ENCODE measurements around the gene CRABP2. TPM values are rescaled to one million over a fixed set of nuclear protein-coding genes. Genes with fewer than 3 reads are reported as not detected.

The CRABP2 gene
- total RNA-seq, 1 donor from 2014 or later = 1.7 TPM

DNA sequence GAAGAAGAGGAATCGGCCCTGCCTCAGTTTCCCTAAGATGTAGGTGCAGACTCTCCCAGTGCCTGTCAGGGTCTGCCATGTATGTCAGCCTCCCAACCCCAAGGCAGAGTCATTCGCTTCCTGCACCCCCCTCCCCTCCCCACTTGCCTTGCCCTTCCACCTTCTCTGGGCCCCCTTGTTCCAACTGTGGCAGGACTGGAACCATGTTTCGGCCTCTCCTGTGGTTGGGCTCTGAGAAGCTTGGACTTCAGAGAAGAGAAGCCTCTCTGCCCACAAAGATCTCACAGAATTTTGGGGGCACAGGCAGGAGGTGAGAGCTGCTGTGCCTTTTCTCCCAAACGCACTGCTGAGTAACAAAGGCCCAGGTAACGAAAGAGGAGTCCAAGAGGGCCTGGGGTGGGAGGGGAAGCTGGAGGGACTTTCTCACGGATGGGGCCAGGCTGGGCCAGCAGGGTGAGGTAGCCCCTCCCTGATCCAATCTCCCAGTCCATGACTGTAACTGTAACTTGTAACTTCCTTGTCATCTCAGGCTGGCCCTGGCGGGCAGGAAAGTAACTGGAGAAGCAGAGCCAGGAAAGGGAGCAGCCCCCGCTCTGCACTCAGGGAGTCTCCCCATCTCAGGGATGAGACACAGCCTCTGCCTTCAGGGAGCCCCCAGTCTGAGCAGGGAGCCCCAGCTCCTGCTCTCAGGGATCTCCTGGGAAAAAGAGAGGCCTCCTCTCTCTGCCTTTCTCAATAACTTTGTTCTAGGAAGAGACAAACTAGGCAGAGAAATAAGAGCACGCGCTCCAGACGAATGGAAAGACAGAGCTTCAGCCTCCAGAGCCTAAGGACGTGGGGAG lies 11.3 kb downstream of the CRABP2 start:
- intact Hi-C loops (cut with micrococcal nuclease) = no loop called here

DNA sequence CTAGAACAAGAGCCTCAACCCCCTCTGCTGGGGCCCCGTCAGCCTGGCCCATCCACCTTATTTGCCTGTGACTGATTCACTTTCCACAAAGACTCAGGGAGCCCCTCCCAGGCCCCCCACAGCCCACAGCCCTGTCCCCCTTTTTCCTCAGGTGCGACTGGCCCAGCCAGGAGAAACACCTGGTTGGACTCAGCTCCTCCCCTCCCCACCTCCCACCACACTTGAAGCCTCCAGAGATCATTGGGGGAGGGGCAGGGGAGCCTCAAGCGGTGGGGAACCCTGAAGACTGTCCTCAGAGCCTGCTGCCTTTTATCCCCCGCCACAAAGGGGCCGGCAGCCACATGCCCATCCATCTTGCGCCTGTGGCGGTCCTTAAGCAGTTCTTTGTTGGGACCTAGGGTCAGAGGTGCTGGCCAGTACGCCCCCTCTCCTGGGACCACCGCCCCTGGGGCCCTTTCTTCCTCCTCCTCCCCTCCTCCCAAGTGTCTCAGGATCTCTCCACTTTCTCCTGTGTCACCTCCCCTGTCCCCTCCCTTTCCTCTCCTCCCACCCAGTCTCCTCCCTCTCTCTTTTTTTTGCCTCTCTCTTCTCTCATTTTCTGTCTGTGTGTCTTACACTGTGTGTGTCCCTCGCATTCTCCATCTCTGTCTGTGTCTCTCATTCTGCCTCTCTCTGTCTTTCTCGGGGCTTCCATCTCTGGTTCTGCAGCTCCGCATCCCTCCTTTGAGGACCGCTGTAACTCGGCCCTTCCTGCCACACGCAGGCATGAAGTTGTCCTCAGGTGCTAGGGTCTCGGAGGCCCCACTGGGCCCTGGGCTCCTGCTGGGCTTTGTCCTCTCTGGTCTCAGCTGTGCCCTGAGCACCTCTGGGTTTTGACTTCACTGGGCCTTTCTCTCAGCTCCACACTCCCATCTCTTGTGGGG lies 12.2 kb downstream of the CRABP2 start:
- intact Hi-C loops (cut with micrococcal nuclease) = no loop called here

DNA sequence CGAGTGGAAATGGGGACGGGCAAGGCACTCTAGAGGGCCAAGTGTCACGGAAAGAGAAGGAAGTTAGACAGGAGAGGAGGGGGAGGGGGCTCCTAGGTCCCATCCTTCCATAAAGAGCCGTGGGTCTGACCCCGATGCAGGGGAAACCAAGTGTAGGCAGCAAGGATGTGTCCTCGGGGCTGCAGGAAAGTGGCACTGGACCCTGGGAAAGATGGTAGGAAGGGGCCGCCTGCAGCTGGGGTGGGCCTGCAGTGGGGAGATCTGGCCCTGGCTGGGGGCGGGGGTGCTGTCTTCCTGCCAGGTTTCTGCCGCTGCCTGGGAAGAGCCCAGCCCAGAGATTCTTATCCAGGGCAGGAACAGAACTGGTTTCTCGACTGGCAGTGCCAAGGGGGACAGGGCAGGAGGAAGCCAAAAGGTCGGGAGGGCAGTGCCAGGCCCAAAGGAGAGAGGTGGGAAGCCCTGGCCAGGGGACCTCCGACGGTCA lies 12.9 kb downstream of the CRABP2 start:
- intact Hi-C loops (cut with micrococcal nuclease) = no loop called here

- intact Hi-C loops (cut with micrococcal nuclease) = no loop called here
These were observed 13.5 kb downstream of the CRABP2 start for GRCh38 chr1:156691665-156692440.

GRCh38 chr1:156691191-156691590 lies 14.2 kb downstream of the CRABP2 start:
- intact Hi-C loops (cut with micrococcal nuclease) = no loop called here

GRCh38 chr1:156690675-156691036 lies 14.7 kb downstream of the CRABP2 start:
- intact Hi-C loops (cut with micrococcal nuclease) = no loop called here

GRCh38 chr1:156689953-156690674 lies 15.3 kb downstream of the CRABP2 start:
- intact Hi-C loops (cut with micrococcal nuclease) = loop anchor here (1.0 to 2.0 kb wide), 6 partner anchors 16 to 237 kb away; partner anchors contain the start of gene PRCC

- intact Hi-C loops (cut with micrococcal nuclease) = loop anchor here (1.0 to 2.0 kb wide), 6 partner anchors 17 to 238 kb away; partner anchors contain the start of gene PRCC
These were observed 16.1 kb downstream of the CRABP2 start for GRCh38 chr1:156689035-156689952.

DNA sequence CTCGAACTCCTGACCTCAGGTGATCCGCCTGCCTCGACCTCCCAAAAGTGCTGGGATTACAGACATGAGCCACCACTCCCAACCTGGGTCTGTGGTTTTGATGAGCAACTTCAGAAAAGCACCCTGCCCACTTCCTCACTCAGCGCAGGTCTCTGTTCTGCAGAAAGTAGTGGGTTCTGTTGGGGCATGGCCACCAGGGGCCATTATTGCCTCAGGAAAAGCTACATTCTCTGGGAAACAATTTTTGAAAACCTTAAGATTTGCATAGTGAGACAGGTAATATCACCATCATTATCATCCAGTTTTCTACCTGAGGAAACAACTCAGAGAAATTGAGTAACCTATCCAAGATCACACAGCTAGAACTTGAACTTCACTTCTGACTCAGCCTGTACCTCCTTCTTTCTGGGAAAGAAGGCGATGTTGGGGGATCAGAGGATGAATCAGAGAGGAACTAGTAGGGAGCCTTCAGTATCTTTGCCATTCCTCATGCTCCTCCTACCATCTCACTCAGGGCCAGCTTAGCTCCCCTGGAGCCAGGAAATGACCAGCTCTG lies 21.1 kb downstream of the CRABP2 start:
- intact Hi-C loops (cut with micrococcal nuclease) = no loop called here

GRCh38 chr1:156682166-156682890 lies 23.1 kb downstream of the CRABP2 start:
- intact Hi-C loops (cut with micrococcal nuclease) = no loop called here

GRCh38 chr1:156681196-156681960 lies 24.0 kb downstream of the CRABP2 start:
- intact Hi-C loops (cut with micrococcal nuclease) = no loop called here

DNA sequence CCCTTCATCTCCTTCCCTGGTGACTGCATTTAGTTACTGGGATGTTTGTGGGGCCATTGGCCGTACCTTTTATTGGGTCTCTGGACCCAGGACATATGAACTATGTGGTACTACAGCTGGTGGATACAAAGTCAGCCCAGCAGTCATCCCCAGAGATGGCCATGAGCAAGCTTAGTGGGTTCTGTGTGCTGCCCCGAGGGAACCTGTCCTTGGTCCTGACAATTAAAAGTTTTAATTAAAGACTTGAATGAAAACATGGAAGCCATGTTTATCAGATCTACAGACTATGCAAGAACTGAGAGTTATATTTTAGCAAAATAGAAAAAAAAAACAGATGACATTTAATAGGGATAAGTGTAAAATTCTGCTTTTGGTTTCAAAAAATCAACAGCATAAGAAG lies 25.3 kb downstream of the CRABP2 start:
- intact Hi-C loops (cut with micrococcal nuclease) = no loop called here

- intact Hi-C loops (cut with micrococcal nuclease) = loop anchor here (1.0 kb wide), 2 partner anchors 18 to 52 kb away; no protein-coding TSS in a partner anchor
These were observed 27.5 kb downstream of the CRABP2 start for GRCh38 chr1:156677616-156678596.

GRCh38 chr1:156676820-156677615 lies 28.4 kb downstream of the CRABP2 start, which contains the start of gene NES:
Gene NES, minus strand, starts transcription at chr1:156677407. Its CDS starts 143 bp downstream, at chr1:156677264.
- intact Hi-C loops (cut with micrococcal nuclease) = no loop called here

DNA sequence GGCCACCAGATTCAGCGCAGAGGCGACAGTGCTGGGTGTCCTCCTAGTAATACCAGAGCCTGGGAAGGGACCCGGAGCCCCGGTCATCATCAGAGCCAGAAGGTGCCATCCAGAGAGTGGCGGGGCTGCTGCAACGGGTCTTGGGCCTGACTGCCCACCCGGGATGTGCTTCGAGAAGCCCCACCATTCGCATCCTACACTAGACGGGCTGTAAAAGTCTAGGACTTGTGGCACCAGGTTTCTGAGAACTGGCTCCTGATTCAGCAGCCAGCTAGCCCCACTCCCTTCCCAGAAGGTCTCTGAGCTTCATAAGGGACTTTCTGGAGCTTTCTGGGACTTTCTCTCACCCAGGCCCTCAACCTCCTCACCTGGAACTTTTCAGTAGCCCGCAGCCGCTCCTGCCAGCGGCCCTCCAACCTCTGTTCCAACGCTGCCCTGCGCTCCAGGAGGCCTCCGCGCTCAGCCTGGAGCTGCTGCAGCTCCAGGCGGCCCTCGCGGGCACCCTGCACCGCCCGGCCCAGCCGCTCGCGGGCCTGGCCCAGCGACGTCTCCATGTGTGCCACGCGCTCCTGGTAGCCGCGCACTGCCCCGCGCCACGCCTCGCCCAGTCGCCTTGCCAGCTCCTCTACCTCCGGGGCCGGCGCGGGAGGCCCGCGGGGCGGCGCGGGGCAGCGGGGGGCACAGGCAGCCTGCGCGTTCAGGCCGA lies 29.1 kb downstream of the CRABP2 start:
- intact Hi-C loops (cut with micrococcal nuclease) = no loop called here

Measured in T-helper 1 cell treated with Interleukin-12 subunit alpha and Interleukin-12 subunit beta and Interleukin-4 antibody, amounts not matched to agents 30 ng/mL and 1 ng/mL, for 36 hours (primary cell).